ENCODE measurements around the gene EAF2.

- TF ChIP-seq CTCF (IDR thresholded peaks at IDR 0.05 in 8 of 11, conservative IDR thresholded peaks at IDR 0.05 in 3 of 11): no peak
- no peak for TF ChIP-seq POLR2A (IDR thresholded peaks at IDR 0.05)
- TF ChIP-seq POLR2AphosphoS5 (IDR thresholded peaks at IDR 0.05): no peak
Observed at GRCh38 chr3:121818578-121818977, 16.4 kb upstream of the EAF2 start.
